ENCODE results near the gene TAF11L12. TPM values are rescaled to one million over a fixed set of nuclear protein-coding genes. Genes with fewer than 3 reads are reported as not detected.

Gene TAF11L12
- polyA plus RNA-seq, 1 donor (not counting 4 experiments of a cell fraction or from before 2014, with no cell fraction given), result not detected

DNA sequence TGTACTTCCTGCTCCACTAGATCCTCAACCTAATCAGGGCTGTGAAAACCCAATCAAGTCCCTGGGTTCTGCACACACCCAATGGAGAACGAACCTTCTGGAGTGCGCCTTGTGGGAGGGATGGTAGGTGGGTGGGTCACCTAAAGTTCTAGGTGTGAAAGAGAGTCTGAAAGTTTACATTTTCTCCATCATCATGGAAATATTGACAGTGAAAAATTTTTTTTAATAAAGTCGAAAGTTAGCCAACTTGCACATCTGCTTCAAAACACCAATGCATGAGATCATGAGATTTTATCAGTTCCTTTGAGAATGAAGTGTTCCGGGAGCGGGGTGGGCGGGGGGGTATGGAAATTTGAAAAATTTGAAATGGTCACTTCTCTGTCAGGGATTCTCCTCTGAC is 45.7 kb downstream of the TAF11L12 start:
- FAIRE-seq, result no peak
- Histone ChIP-seq H4K20me1 (ENCODE audit: control insufficient read depth, extremely low read depth, insufficient read depth, low read length) (no peaks in the 10 kb centered on the region), H3K27ac (ENCODE audit: control insufficient read depth, insufficient read depth, low read length) (no peak overlapping the region), H3K4me2 (ENCODE audit: control insufficient read depth, extremely low read depth, insufficient read depth, low read depth, low read length) (no peak overlapping the region), H3K4me3 (ENCODE audit: control insufficient read depth in 2 of 3, extremely low read depth in 1 of 3, insufficient read depth in 2 of 3, low read depth in 1 of 3, low read length in 3 of 3) (no peak overlapping the region), H2AFZ (ENCODE audit: control insufficient read depth, low read length) (no peak overlapping the region), H3K79me2 (ENCODE audit: control insufficient read depth, insufficient read depth, low read length) (no peaks in the 10 kb centered on the region), H3K27me3 (ENCODE audit: control insufficient read depth, extremely low read depth, insufficient read depth, low read length) (no peaks in the 10 kb centered on the region), H3K4me1 (ENCODE audit: control insufficient read depth, extremely low read depth, insufficient read depth, low read length) (no peaks in the 10 kb centered on the region), H3K36me3 (ENCODE audit: control insufficient read depth in 2 of 2, extremely low read depth in 1 of 2, insufficient read depth in 2 of 2, low read length in 2 of 2) (no peaks in the 10 kb centered on the region), H3K9ac (ENCODE audit: control insufficient read depth, extremely low read depth, insufficient read depth, low read length) (no peak overlapping the region), H3K9me3 (ENCODE audit: control insufficient read depth, low read depth, low read length) (no peaks in the 10 kb centered on the region), H3K9me1 (ENCODE audit: control insufficient read depth, extremely low read depth, insufficient read depth, low read length) (no peaks in the 10 kb centered on the region)
- dilution Hi-C loops (cut with MboI; ENCODE audit: extremely low pct_ligation_motif_present, low sequenced_read_pairs), result no loop called here
- DNase-seq (ENCODE audit: low read depth, low spot score), result no peak
- no peak for TF ChIP-seq EZH2 (IDR thresholded peaks at IDR 0.05; ENCODE audit: low read length)
- no peak for TF ChIP-seq CTCF (optimal IDR thresholded peaks at IDR 0.05 in 1 of 3, IDR thresholded peaks at IDR 0.05 in 1 of 3, conservative IDR thresholded peaks at IDR 0.05 in 1 of 3; ENCODE audit: extremely low read depth in 1 of 3, insufficient read depth in 2 of 3, low read length in 3 of 3)

Small RNA genes within 50 kb of the gene (small RNA-seq; reads per million reads assigned to genes)
- 0 reads per million in 3 experiments for gene AC233724.1 (ENCODE audit: insufficient read length in 3 of 3, low read depth in 3 of 3, low replicate concordance in 1 of 3)
- 0 reads per million in 3 experiments for gene AC233724.2 (ENCODE audit: insufficient read length in 3 of 3, low read depth in 3 of 3, low replicate concordance in 1 of 3)
- gene AC233724.3 (ENCODE audit: insufficient read length in 3 of 3, low read depth in 3 of 3, low replicate concordance in 1 of 3), result 0 reads per million in 3 experiments
- 0 reads per million in 3 experiments for gene AC233724.4 (ENCODE audit: insufficient read length in 3 of 3, low read depth in 3 of 3, low replicate concordance in 1 of 3)
- gene AC233724.6 (ENCODE audit: insufficient read length in 3 of 3, low read depth in 3 of 3, low replicate concordance in 1 of 3), result 0 reads per million in 3 experiments
- gene AC233724.7 (ENCODE audit: insufficient read length in 3 of 3, low read depth in 3 of 3, low replicate concordance in 1 of 3), result 0 reads per million in 3 experiments

Other genes with a start within 250 kb of the TAF11L12 start
- gene TAF11L2, start 112.2 kb upstream of the TAF11L12 start, polyA plus RNA-seq, result not detected in 3 replicates
- gene TAF11L3, start 92.0 kb upstream of the TAF11L12 start, polyA plus RNA-seq, result not detected in 3 replicates
- not detected in 3 replicates for gene TAF11L4, start 88.6 kb upstream of the TAF11L12 start, polyA plus RNA-seq
- gene TAF11L5, start 85.2 kb upstream of the TAF11L12 start, polyA plus RNA-seq, result not detected in 3 replicates
- gene TAF11L6, start 81.7 kb upstream of the TAF11L12 start, polyA plus RNA-seq, result not detected in 3 replicates
- not detected in 3 replicates for gene TAF11L7, start 24.6 kb upstream of the TAF11L12 start, polyA plus RNA-seq
- gene TAF11L8, start 19.4 kb upstream of the TAF11L12 start, polyA plus RNA-seq, result not detected in 3 replicates
- gene TAF11L9, start 16.0 kb upstream of the TAF11L12 start, polyA plus RNA-seq, result not detected in 3 replicates
- gene TAF11L10, start 12.6 kb upstream of the TAF11L12 start, polyA plus RNA-seq, result not detected in 3 replicates
- not detected in 3 replicates for gene TAF11L11, start 6.2 kb upstream of the TAF11L12 start, polyA plus RNA-seq
- gene TAF11L13, start 21.7 kb downstream of the TAF11L12 start, polyA plus RNA-seq, result not detected in 3 replicates
- gene TAF11L14, start 24.1 kb downstream of the TAF11L12 start, polyA plus RNA-seq, result not detected in 3 replicates